ENCODE measurements around the gene EGF. TPM values are rescaled to one million over a fixed set of nuclear protein-coding genes. Genes with fewer than 3 reads are reported as not detected.
A peak's percentile ranks its signal among the peaks of the same experiment; 100 is the strongest.

EGF gene
- total RNA-seq, 2 donors from 2014 or later: not detected

DNA sequence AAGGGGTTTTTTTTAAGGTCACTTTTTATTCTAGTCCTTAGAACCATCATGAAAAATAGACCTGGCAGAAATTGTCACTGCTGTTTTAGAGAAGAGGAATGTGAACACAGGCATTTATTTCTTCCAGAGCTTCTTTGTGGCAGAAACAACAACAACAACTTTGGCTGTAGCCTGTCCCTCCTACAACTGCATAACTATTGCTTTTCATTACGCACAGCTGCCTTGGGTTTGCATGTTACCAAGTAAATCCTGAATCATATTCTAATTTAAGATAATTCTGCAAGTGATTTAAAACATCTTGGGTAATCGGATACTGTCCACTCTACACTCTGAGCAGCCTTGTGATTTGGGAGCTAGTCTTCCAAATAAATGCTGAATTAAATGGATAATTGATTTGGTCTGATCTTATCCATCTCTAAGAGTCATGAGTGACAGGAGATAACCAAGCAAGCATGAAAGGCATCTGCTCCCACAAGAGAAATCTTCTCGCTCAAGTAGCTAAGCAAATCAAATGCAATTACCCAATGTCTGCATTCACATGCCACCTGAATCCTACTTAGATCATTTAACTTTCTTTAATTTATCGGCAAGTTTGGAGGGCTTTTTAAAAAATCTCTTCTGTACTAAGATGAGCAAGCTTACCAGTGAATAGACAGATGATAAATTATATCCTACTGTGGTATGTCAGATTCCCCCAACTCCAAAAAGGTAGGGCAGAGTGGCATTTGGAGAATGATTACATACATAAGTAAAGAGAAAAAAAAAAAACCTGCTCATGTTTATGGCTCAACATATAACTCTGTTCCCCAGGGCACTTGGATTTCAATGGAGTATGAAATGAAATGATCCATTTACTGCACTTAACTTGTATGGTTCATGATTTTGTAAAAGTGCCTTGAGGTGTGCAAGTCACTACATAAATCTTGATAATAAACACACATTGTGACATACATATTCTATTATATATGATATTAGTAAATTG is 73.6 kb downstream of the EGF start:
- no peak for ATAC-seq (replicated peaks)
- Mint-ChIP-seq H3K4me3 (no peak overlapping the region), H3K36me3 (ENCODE audit: low read depth) (no peaks in the 10 kb centered on the region)

DNA sequence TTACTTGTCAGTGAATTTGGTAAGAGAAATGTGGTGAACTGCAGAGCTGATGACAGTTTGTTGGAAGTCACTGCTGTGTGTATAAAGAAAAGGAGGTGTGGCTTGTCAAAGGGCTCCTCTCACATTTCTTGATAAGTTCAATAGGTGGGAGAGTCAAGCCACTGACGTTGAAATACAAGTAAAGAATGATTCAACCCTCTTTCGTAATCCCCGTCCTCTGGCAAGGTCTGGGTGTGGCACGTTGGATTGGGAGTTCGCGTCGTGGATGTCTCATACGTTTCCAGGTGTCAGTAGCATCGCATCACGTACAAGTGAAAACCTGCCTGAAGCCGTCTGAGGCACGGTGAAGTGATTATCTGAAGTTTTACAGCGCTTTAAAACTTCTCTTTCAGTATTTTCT is 76.4 kb downstream of the EGF start:
- H3K4me3 Mint-ChIP-seq: no peak overlapping the region
- no peak overlapping the region for H3K27ac Mint-ChIP-seq
- H3K36me3 Mint-ChIP-seq (ENCODE audit: low read depth): no peaks in the 10 kb centered on the region
- peaks cover 18% of the 10 kb centered on the region for H3K27me3 Mint-ChIP-seq
- peaks cover 4% of the 10 kb centered on the region for H3K4me1 Mint-ChIP-seq
- no peaks in the 10 kb centered on the region for H3K9me3 Mint-ChIP-seq
- ATAC-seq (replicated peaks): no peak

More for the DNA sequence above, 73.6 kb downstream of the EGF start:
- H3K9me3 Mint-ChIP-seq: no peaks in the 10 kb centered on the region
- H3K27ac Mint-ChIP-seq: no peak overlapping the region
- H3K27me3 Mint-ChIP-seq: peaks cover 13% of the 10 kb centered on the region
- peaks cover 4% of the 10 kb centered on the region for H3K4me1 Mint-ChIP-seq

DNA sequence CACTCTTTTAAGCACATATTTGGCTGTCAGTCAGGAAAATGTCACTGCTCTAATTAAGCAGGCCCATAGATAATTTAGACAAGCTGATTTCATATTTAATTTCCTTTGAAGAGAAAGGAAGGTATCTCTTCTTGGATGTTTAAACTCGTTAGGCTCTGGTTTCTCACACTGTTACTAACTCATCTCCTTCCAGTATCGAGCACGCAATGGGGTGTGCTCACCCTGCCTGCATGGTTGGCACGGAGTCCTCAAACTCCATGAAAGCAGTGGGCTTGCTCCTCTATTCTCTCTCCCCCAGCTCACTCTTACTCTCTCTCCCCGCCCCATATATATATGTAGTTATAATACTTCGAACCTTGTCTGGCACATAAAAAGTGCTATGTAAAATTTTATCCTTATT is 76.9 kb downstream of the EGF start:
- H3K27me3 Mint-ChIP-seq: peaks cover 18% of the 10 kb centered on the region
- no peaks in the 10 kb centered on the region for H3K9me3 Mint-ChIP-seq
- H3K36me3 Mint-ChIP-seq (ENCODE audit: low read depth): no peaks in the 10 kb centered on the region
- no peak overlapping the region for H3K4me3 Mint-ChIP-seq
- peaks cover 4% of the 10 kb centered on the region for H3K4me1 Mint-ChIP-seq
- ATAC-seq (replicated peaks): no peak
- no peak overlapping the region for H3K27ac Mint-ChIP-seq

DNA sequence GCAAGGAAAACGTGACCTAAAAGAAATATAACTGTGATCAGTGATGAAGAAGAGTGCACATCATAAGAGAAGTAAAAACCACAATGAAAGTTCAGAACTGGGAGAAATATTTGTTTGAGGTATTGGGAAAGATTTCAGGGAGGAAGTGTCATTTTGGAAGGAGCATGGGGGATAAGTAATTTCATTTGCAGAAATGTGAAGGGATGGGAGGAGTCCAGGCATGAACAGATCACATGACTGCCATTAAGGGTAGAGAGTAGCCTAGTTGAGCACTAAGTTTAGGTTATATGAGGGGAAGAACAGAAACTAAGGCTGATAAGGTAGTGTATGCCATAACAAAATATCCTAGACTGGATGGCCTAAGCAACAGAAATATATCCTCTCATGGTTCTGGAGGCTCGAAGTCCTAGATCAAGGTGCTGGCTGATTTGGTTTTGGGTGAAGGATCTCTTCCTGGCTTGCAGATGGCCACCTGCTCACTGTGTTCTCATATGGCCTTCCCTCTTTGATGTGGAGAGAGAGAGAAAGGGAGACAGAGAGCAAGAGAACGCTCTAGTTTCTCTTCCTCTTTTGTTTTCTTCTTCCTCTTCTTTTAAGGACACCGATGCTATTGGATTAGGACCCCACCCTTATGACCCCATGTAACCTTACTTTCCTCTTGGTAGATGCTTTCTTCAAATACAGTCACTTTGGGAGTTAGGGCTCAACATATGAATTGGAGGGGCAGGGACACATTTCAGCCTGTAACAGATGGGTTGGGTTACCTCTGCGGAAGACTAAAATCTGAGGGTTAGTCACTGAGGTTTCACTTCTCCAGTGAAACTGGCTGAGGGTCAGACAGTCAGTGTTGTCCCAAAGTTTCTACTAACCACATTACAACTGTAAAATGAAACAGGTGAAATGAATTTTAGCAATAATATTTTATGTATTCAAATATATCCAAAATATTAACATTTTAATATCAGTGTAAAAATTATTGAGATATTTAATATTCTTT is 77.9 kb downstream of the EGF start:
- H3K9me3 Mint-ChIP-seq: no peaks in the 10 kb centered on the region
- peaks cover 4% of the 10 kb centered on the region for H3K4me1 Mint-ChIP-seq
- peak; percentile 30 for ATAC-seq (replicated peaks)
- no peak overlapping the region for H3K27ac Mint-ChIP-seq
- H3K36me3 Mint-ChIP-seq (ENCODE audit: low read depth): no peaks in the 10 kb centered on the region
- H3K4me3 Mint-ChIP-seq: no peak overlapping the region
- peaks cover 27% of the 10 kb centered on the region for H3K27me3 Mint-ChIP-seq

DNA sequence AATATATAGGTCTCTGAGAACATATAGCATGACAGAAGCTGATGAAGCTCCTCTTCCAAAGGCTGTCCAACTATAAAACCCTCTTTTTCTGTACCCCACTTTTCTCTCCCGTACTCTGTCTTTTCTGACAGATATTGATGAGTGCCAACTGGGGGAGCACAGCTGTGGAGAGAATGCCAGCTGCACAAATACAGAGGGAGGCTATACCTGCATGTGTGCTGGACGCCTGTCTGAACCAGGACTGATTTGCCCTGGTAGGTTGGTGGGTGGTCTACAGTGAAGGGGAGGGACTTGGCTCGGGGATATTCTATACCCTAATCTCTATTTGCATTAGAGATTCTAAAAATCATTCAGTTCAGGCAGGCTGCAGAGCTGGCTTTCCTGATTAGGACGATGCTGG is 80.4 kb downstream of the EGF start:
- no peaks in the 10 kb centered on the region for H3K9me3 Mint-ChIP-seq
- H3K27ac Mint-ChIP-seq: no peak overlapping the region
- no peak overlapping the region for H3K4me3 Mint-ChIP-seq
- peaks cover 23% of the 10 kb centered on the region for H3K27me3 Mint-ChIP-seq
- H3K4me1 Mint-ChIP-seq: peaks cover 4% of the 10 kb centered on the region
- ATAC-seq (replicated peaks): no peak
- H3K36me3 Mint-ChIP-seq (ENCODE audit: low read depth): no peaks in the 10 kb centered on the region

DNA sequence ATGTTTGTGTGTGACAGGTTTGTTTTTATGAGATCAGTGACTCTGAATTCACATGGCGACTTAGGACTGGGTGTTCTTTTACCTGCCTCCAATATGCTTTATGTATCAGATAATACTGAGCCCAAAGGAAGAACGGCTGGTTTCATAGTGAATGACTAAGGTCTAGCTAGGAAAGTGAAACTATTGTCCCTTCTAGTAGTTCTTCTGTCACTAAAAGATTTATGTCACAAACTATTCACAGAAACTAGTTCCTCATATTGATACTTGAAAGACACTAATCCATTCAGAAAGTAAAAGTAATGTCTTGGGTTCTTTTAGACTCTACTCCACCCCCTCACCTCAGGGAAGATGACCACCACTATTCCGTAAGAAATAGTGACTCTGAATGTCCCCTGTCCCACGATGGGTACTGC is 81.7 kb downstream of the EGF start:
- Mint-ChIP-seq H3K9me3 (no peaks in the 10 kb centered on the region), H3K36me3 (ENCODE audit: low read depth) (no peaks in the 10 kb centered on the region), H3K4me1 (peaks cover 4% of the 10 kb centered on the region), H3K27me3 (peaks cover 15% of the 10 kb centered on the region), H3K27ac (no peak overlapping the region), H3K4me3 (no peak overlapping the region)
- peak; percentile 87 for ATAC-seq (replicated peaks)

DNA sequence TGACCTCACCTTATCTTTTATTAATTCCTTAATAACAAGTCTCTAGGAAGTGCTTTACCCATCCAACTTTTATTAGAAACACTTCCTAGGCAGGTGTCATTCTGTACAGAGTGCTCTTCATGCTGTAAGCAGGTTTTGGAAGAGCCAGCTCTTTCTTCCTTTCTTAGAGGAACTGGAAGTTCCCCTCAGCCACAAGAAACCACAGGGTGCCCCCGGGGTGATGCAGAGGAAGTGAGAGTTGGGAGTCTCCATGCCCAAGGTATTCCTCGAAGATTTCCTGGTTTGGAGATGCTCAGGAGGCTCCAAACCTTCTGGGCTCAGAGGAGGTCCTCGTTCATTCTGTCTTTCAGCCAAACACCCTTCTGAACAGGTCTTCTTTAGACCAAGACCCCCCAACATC is 83.8 kb downstream of the EGF start:
- Mint-ChIP-seq H3K27ac (no peak overlapping the region), H3K36me3 (ENCODE audit: low read depth) (no peaks in the 10 kb centered on the region), H3K27me3 (peaks cover 11% of the 10 kb centered on the region), H3K4me3 (no peak overlapping the region), H3K9me3 (no peaks in the 10 kb centered on the region), H3K4me1 (no peaks in the 10 kb centered on the region)
- no peak for ATAC-seq (replicated peaks)

DNA sequence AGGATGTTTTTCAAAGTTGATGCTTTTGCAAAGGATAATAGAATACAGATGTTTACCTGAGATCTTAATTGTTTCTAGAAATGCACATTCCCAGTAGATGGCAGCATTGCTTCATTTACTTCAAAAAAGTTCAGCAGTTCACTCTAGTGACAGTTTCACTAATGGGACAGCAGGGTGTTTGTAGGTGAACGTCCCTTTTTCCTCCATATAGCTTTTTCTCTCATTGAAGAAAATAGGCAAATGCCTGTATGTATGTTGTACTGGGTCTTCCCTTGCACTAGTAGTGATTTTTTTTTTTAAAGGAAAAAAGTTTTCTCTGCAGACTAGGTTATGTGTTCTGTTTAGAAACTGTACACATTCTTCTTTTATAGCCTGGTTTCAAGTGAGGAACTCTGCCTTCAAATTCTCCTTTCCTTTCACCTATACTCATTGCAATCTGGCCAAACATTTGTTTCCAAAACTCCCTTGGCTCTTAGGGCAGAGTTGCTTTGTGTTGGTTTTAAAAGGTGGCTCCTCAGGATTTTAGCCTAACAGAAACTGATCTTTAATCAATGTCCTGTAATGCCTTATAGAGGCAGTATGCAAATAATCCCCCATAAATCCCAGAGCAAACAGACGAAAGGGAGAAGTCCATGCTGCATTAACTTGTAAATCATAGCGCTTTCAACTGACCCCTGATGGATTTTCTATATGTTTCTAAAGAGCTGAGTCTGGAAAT is 86.3 kb downstream of the EGF start:
- Mint-ChIP-seq H3K9me3 (no peaks in the 10 kb centered on the region), H3K36me3 (ENCODE audit: low read depth) (no peaks in the 10 kb centered on the region), H3K27ac (no peak overlapping the region), H3K27me3 (peaks cover 8% of the 10 kb centered on the region), H3K4me1 (no peaks in the 10 kb centered on the region), H3K4me3 (no peak overlapping the region)
- peak; percentile 39 for ATAC-seq (replicated peaks)

DNA sequence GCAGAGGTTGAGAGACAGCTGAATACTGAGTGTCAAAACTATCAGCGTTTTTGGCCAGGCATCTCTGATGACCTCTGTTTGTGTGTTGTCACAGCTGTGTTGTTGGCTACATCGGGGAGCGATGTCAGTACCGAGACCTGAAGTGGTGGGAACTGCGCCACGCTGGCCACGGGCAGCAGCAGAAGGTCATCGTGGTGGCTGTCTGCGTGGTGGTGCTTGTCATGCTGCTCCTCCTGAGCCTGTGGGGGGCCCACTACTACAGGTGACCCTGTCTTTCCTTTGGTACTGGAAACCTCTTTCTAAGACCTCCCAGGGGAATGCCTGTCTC is 86.9 kb downstream of the EGF start:
- Mint-ChIP-seq H3K9me3 (no peaks in the 10 kb centered on the region), H3K4me1 (no peaks in the 10 kb centered on the region), H3K36me3 (ENCODE audit: low read depth) (no peaks in the 10 kb centered on the region), H3K4me3 (no peak overlapping the region), H3K27me3 (peaks cover 8% of the 10 kb centered on the region), H3K27ac (no peak overlapping the region)
- no peak for ATAC-seq (replicated peaks)

DNA sequence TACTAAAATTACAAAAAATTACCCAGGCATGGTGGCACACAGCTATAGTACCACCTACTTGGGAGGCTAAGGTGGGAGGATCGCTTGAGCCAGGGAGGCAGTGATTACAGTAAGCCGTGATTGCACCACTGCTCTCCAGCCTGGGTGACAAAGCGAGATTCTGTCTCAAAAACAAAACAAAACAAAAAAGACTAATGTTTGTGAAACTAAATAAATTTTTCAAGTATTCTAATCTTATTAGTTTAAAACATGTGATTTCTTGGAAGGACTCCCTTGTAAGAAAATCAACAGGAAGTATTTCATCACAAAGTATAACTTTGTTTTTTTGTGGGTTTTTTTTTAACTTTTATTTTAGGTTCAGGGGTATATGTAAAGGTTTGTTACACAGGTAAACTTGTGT is 89.6 kb downstream of the EGF start:
- no peaks in the 10 kb centered on the region for H3K4me1 Mint-ChIP-seq
- no peaks in the 10 kb centered on the region for H3K9me3 Mint-ChIP-seq
- H3K36me3 Mint-ChIP-seq (ENCODE audit: low read depth): no peaks in the 10 kb centered on the region
- ATAC-seq (replicated peaks): no peak
- H3K27me3 Mint-ChIP-seq: no peaks in the 10 kb centered on the region
- H3K4me3 Mint-ChIP-seq: no peak overlapping the region
- no peak overlapping the region for H3K27ac Mint-ChIP-seq

DNA sequence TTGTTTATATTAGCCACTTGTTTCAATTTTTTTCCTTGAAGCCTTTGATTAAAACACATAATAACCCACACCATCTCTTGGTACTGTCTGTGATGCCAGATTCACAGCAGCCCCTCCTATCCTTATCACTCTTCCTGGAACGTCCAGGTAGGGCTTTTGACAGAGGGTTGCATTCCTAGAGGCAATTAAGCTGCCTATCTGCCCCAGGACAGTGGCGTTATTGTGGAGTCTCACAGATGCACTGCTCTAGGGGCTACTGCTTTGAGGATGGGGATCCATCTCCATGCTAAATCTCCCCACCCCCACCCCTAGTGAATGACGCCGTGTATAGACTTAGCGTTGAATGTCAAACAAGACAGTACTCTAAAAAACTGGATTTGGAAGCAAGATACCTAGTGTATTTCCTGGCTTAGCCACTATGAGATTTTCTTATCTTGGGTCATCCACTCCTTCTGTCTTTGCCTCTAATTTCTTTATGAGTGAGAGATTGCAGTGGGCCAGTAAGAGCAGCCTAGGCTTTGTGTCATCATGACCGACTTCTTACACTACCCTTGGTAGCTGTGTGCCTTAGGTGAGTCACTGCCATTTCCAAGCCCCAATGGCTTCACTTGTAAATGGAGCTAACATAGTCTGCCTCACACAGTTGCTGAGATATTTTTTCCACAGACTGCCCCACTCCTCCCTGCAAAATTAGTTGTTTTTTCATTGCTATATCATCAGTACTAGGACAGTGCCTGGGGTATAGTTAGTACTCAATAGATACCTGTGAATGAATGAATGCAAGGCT is 90.9 kb downstream of the EGF start:
- no peaks in the 10 kb centered on the region for H3K36me3 Mint-ChIP-seq (ENCODE audit: low read depth)
- peak; percentile 68 for ATAC-seq (replicated peaks)
- no peaks in the 10 kb centered on the region for H3K9me3 Mint-ChIP-seq

DNA sequence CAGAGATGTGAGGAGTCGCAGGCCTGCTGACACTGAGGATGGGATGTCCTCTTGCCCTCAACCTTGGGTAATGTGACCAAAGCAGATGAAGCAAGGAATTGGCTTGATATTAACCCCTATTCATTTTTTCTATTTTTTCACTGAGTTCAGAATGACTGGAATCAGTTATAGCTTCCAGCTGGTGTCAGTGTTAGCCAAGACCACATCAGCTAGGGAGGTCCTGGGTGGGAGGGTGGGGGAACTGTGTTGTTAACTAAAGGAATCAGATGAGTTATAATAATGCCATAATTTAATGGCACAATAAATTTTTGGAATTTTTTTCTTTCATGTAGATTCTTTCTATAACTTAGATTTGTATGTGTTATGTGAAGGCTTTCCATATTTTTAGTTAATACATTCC is 91.9 kb downstream of the EGF start:
- no peaks in the 10 kb centered on the region for H3K9me3 Mint-ChIP-seq
- H3K36me3 Mint-ChIP-seq (ENCODE audit: low read depth): no peaks in the 10 kb centered on the region
- no peaks in the 10 kb centered on the region for H3K27me3 Mint-ChIP-seq
- ATAC-seq (replicated peaks): no peak
- no peak overlapping the region for H3K4me3 Mint-ChIP-seq
- H3K4me1 Mint-ChIP-seq: no peaks in the 10 kb centered on the region
- H3K27ac Mint-ChIP-seq: no peak overlapping the region

More for the DNA sequence above, 90.9 kb downstream of the EGF start:
- no peak overlapping the region for H3K4me3 Mint-ChIP-seq
- no peaks in the 10 kb centered on the region for H3K27me3 Mint-ChIP-seq
- H3K4me1 Mint-ChIP-seq: no peaks in the 10 kb centered on the region
- no peak overlapping the region for H3K27ac Mint-ChIP-seq

DNA sequence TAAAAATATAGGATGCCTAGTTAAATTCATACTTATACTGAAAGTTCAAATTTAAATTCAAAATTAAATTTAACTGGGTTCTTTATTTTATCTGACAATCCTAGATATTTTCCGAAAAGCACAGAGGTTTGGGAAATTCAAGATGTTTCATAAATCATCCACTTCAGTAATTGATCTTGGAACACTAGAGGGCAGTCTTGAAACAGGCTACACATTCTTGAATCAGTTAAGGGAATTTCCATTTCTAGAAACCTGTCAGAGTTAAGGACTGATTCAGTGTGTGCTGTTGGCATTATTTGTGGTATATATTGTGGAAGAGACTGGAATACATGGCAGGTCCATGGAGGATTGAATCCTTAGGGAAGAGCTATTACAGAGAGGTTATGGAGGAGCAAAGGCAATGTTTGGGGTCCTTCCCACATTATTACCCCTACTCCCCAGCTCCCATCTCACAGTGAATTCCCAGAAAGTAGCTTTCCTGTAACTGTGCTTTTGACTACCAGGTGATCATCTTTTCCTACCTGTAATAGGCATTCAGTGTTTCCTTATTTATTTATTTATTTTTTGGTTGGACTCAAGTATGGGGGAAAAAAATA is 92.9 kb downstream of the EGF start:
- Mint-ChIP-seq H3K4me1 (no peaks in the 10 kb centered on the region), H3K27ac (no peak overlapping the region), H3K27me3 (no peaks in the 10 kb centered on the region), H3K36me3 (ENCODE audit: low read depth) (no peaks in the 10 kb centered on the region), H3K9me3 (no peaks in the 10 kb centered on the region), H3K4me3 (no peak overlapping the region)
- peak; percentile 75 for ATAC-seq (replicated peaks)
